GM12878 (cell line): ENCODE results near the gene KRT81. TPM values are rescaled to one million over a fixed set of nuclear protein-coding genes. Genes with fewer than 3 reads are reported as not detected.
"Not testable (repeated sequence)": the region's sequence is repeated elsewhere in the genome, so short reads cannot be mapped to it uniquely, and the experiment has no call there.

ENCODE experiments used
- ATAC-seq: fragments of 200-7000 bp; cut with Tn5 transposase; 3 replicates; pipeline ENCODE4 v1.9.1; 2020; ENCODE audit warnings: mild to moderate bottlenecking, moderate library complexity
- BruUV-seq: library from RNA; stranded (reverse); fragments of 400-500 nt; replicated peaks from 2 replicates; lab custom pipeline; 2021; lab: Mats Ljungman, UMichigan
- CTCF ChIA-PET: fragments of 300-600 bp; sonication (Branson Sonifier 250); formaldehyde crosslinking; extraction: SDS; loops from one replicate; lab custom pipeline; 2021; ENCODE audit warnings: inconsistent platforms; lab: Yijun Ruan, JAX
- POLR2A ChIA-PET: fragments of 350-600 bp; formaldehyde crosslinking; extraction: SDS; loops from one replicate; lab custom pipeline; 2021; ENCODE audit warnings: inconsistent platforms; lab: Charles Lee
- RAD21 ChIA-PET: fragments of 300-600 bp; sonication (Branson Sonifier 250); formaldehyde crosslinking; loops from one replicate; lab custom pipeline; 2023; ENCODE audit warnings: antibody characterized with exemption; ENCODE audit not compliant: unreplicated experiment; lab: Charles Lee
- SMC1A ChIA-PET: fragments of 300-600 bp; sonication (Branson Sonifier 250); formaldehyde crosslinking; loops from one replicate; lab custom pipeline; 2023; ENCODE audit not compliant: unreplicated experiment, uncharacterized antibody; lab: Charles Lee
- DNase-seq: peaks from one replicate; pipeline ENCODE4 v3.0.0-alpha.2; 2011; ENCODE audit warnings: low read depth, low spot score
- FAIRE-seq: peaks from 3 replicates; lab custom pipeline; 2011; peaks lifted over from hg19 to GRCh38; lab: Jason Lieb, UNC
- H2AFZ ChIP-seq: 2 replicates; pipeline ENCODE4 v1.6.0; 2011; ENCODE audit warnings: low read depth, low read length, control low read depth; ENCODE audit not compliant: control insufficient read depth
- H3K27ac ChIP-seq: 2 replicates; pipeline ENCODE4 v1.5.1; 2011; ENCODE audit warnings: control low read depth; ENCODE audit not compliant: control insufficient read depth, insufficient read depth
- H3K27me3 ChIP-seq, 2 experiments: replicated peaks in 1 of 2; 2 replicates each; pipeline versions ENCODE4 v1.6.0 to v1.6.1; 2011; ENCODE audit warnings: low read length in 1 of 2; ENCODE audit not compliant: control insufficient read depth in 2 of 2, insufficient read depth in 2 of 2
- H3K36me3 ChIP-seq, 2 experiments: 2 replicates each; pipeline ENCODE4 v1.5.1; 2011; ENCODE audit warnings: low read length in 1 of 2; ENCODE audit not compliant: control insufficient read depth in 2 of 2, insufficient read depth in 2 of 2
- H3K4me1 ChIP-seq: 2 replicates; pipeline ENCODE4 v1.6.1; 2011; ENCODE audit warnings: mild to moderate bottlenecking, low read length, moderate library complexity, mixed read lengths; ENCODE audit not compliant: control insufficient read depth, insufficient read depth
- H3K4me2 ChIP-seq: 2 replicates; pipeline ENCODE4 v1.6.0; 2011; ENCODE audit warnings: control low read depth; ENCODE audit not compliant: control insufficient read depth, insufficient read depth
- H3K4me3 ChIP-seq: fragments of 200-600 bp; sonication (generic); 2 replicates; pipeline ENCODE4 v1.5.1; 2016
- H3K79me2 ChIP-seq: 2 replicates; pipeline ENCODE4 v1.6.0; 2011; ENCODE audit warnings: low read length; ENCODE audit not compliant: control insufficient read depth, insufficient read depth
- H3K9ac ChIP-seq: 2 replicates; pipeline ENCODE4 v1.8.0; 2011; ENCODE audit warnings: low read length, control low read depth, mixed read lengths; ENCODE audit not compliant: control insufficient read depth, insufficient read depth
- H3K9me3 ChIP-seq: replicated peaks from 3 replicates; pipeline ENCODE4 v1.5.1; 2011; ENCODE audit warnings: mild to moderate bottlenecking, low read length; ENCODE audit not compliant: control insufficient read depth, insufficient read depth
- H4K20me1 ChIP-seq: 2 replicates; pipeline ENCODE4 v1.6.0; 2011; ENCODE audit not compliant: control insufficient read depth, insufficient read depth
- CTCF ChIP-seq, 3 experiments: IDR thresholded peaks in 2 of 3; conservative IDR thresholded peaks in 1 of 3; 2 replicates each; pipeline ENCODE4 v1.5.1; 2011; ENCODE audit warnings: low read depth in 3 of 3, low read length in 3 of 3, mild to moderate bottlenecking in 3 of 3, control low read depth in 2 of 3, moderate library complexity in 2 of 3, inconsistent platforms in 1 of 3, mixed read lengths in 1 of 3; ENCODE audit not compliant: control insufficient read depth in 2 of 3, insufficient read depth in 1 of 3; ENCODE audit errors: extremely low read depth in 1 of 3
- HDGF ChIP-seq: fragments of 450-650 bp; IDR thresholded peaks from 2 replicates; pipeline ENCODE4 v1.6.1; 2016; ENCODE audit warnings: antibody characterized with exemption
- IKZF1 ChIP-seq: fragments of 450-650 bp; conservative IDR thresholded peaks from 2 replicates; pipeline ENCODE4 v1.6.1; 2017; ENCODE audit warnings: antibody characterized with exemption, mild to moderate bottlenecking
- RUNX3 ChIP-seq: IDR thresholded peaks from 2 replicates; pipeline ENCODE4 v1.6.1; 2012; ENCODE audit warnings: low read length, inconsistent platforms
- WGBS: methylation state at CpG from one replicate; pipeline ENCODE4 v1.1.6; 2016; ENCODE audit warnings: low lambda C conversion rate; ENCODE audit not compliant: insufficient replicate concordance, insufficient coverage; ENCODE audit errors: missing lambda C conversion rate; 5-methylcytosine and 5-hydroxymethylcytosine counted together
- in situ Hi-C: fragments of 300-500 bp; cut with MboI; formaldehyde crosslinking; loops from 9 replicates; pipeline ENCODE4 v1.14.3; 2018; ENCODE audit warnings: mixed read lengths
- intact Hi-C: fragments of 100-400 bp; cut with micrococcal nuclease; formaldehyde crosslinking; loops from one replicate; pipeline ENCODE4 v1.14.2; 2022; ENCODE audit not compliant: unreplicated experiment
- polyA plus RNA-seq, 11 experiments: library from polyadenylated mRNA; depleted of rRNA in 4 of 11; unstranded in 6 of 11; stranded (reverse) in 5 of 11; fragments of >200 nt; fragmentation: Nextera tagmentation in 4 of 11; fragmentation: Illumina TruSeq in 1 of 11; extraction: Ambion mirVana in 4 of 11; extraction: Trizol in 1 of 11; gene quantifications; 1 replicate in 1 of 11; 2 replicates in 10 of 11; pipeline versions ENCODE4 v1.2.1 to v1.2.3, GENCODE V29; 2011 to 2016; ENCODE audit warnings: inconsistent platforms in 2 of 11, missing spikeins in 2 of 11, low read depth in 1 of 11
- total RNA-seq, 4 experiments: library from RNA; depleted of rRNA in 3 of 4; stranded (reverse); fragments of >200 nt in 3 of 4; fragmentation: Illumina TruSeq in 1 of 4; extraction: Trizol in 1 of 4; gene quantifications; 2 replicates each; pipeline versions ENCODE4 v1.2.1 to v1.2.3, GENCODE V29; 2013 to 2021

The KRT81 gene
- total and polyA plus RNA-seq, 10 of the 15 experiments (the other 5 are each of a cell fraction or from before 2014, with no cell fraction given) = 0.05 to 0.15 TPM; not detected in 8

- RAD21 ChIA-PET, intact Hi-C loops: not testable (repeated sequence)
- ATAC-seq = peak; percentile 98
Measured at GRCh38 chr12:52287816-52288805, 3.2 kb downstream of the KRT81 start.

GRCh38 chr12:52286857-52287785 lies 4.2 kb downstream of the KRT81 start:
- SMC1A ChIA-PET = interaction anchor here (0.7 to 1.3 kb wide), 2 partner anchors 25 to 65 kb away, joined by 3 read pairs; no protein-coding TSS in a partner anchor
- RAD21 ChIA-PET, H3K27me3 ChIP-seq, POLR2A ChIA-PET, H3K79me2 ChIP-seq, in situ Hi-C loops, H3K4me1 ChIP-seq, H3K9me3 ChIP-seq, H2AFZ ChIP-seq, BruUV-seq, H3K36me3 ChIP-seq, H3K4me3 ChIP-seq, H3K4me2 ChIP-seq, H3K27ac ChIP-seq, FAIRE-seq, H3K9ac ChIP-seq, H4K20me1 ChIP-seq, DNase-seq, intact Hi-C loops: not testable (repeated sequence)
- CTCF ChIA-PET = interaction anchor here (1.0 to 1.3 kb wide), 3 partner anchors 9 to 40 kb away, joined by 3 to 9 read pairs (median 5); no protein-coding TSS in a partner anchor
- WGBS = 59% methylated on average over 19 of the region's 21 CpGs
- 0 out of 6 replicates have a peak, but pooled peaks of 1 of the 3 experiments have one; percentile 3 for TF ChIP-seq CTCF (IDR thresholded peaks at IDR 0.05 in 2 of 3, conservative IDR thresholded peaks at IDR 0.05 in 1 of 3; ENCODE audit: control insufficient read depth in 2 of 3, extremely low read depth in 1 of 3, insufficient read depth in 1 of 3, low read depth in 3 of 3, low read length in 3 of 3)
- peak; percentile 27 for ATAC-seq

More at GRCh38 chr12:52287816-52288805, 3.2 kb downstream of the KRT81 start:
- H3K4me3 ChIP-seq, H3K36me3 ChIP-seq, SMC1A ChIA-PET, BruUV-seq, H3K4me1 ChIP-seq, H4K20me1 ChIP-seq, H3K9me3 ChIP-seq, H3K27ac ChIP-seq, in situ Hi-C loops, H2AFZ ChIP-seq, H3K27me3 ChIP-seq, H3K79me2 ChIP-seq, POLR2A ChIA-PET: not testable (repeated sequence)
- WGBS = 66% methylated on average over 13 of the region's 17 CpGs
- TF ChIP-seq RUNX3 = 0 out of 2 replicates have a peak, but pooled peaks have one; percentile 7
- TF ChIP-seq HDGF = 0 out of 2 replicates have a peak, but pooled peaks have one; percentile 42
- 0 out of 2 replicates have a peak, but pooled peaks have one; percentile 17 for TF ChIP-seq IKZF1
- peak overlapping the region; percentile 60 for H3K4me2 ChIP-seq
- CTCF ChIA-PET = interaction anchor here (0.6 kb wide), 1 partner anchor 45 kb away, joined by 4 read pairs; no protein-coding TSS in a partner anchor
- peak overlapping the region; percentile 29; the same call in 1 of the 2 replicates for H3K9ac ChIP-seq
- peak; percentile 97 for FAIRE-seq
- DNase-seq = peak; percentile 15
